ENCODE measurements around the gene CACNA1E.
A peak's percentile ranks its signal among the peaks of the same experiment; 100 is the strongest.

The CACNA1E gene

GRCh38 chr1:181551754-181552153 lies 68.4 kb downstream of the CACNA1E start:
- no peak for DNase-seq (ENCODE audit: insufficient read length, low spot score)
- no peak for FAIRE-seq
- no peak for TF ChIP-seq CTCF (IDR thresholded peaks at IDR 0.05; ENCODE audit: insufficient read depth, missing control alignments)

GRCh38 chr1:181554465-181554864 lies 71.1 kb downstream of the CACNA1E start:
- TF ChIP-seq CTCF (IDR thresholded peaks at IDR 0.05; ENCODE audit: insufficient read depth, missing control alignments): no peak
- no peak for DNase-seq (ENCODE audit: insufficient read length, low spot score)

GRCh38 chr1:181556631-181557030 lies 73.3 kb downstream of the CACNA1E start:
- no peak for DNase-seq (ENCODE audit: insufficient read length, low spot score)
- TF ChIP-seq CTCF (IDR thresholded peaks at IDR 0.05; ENCODE audit: insufficient read depth, missing control alignments): no peak
- FAIRE-seq: no peak

More at GRCh38 chr1:181554465-181554864, 71.1 kb downstream of the CACNA1E start:
- peak; percentile 16 for FAIRE-seq

GRCh38 chr1:181557313-181557712 lies 74.0 kb downstream of the CACNA1E start:
- FAIRE-seq (no peak), DNase-seq (ENCODE audit: insufficient read length, low spot score) (no peak)
- no peak for TF ChIP-seq CTCF (IDR thresholded peaks at IDR 0.05; ENCODE audit: insufficient read depth, missing control alignments)

GRCh38 chr1:181558416-181558815 lies 75.1 kb downstream of the CACNA1E start:
- DNase-seq (ENCODE audit: insufficient read length, low spot score) (no peak), FAIRE-seq (no peak)
- TF ChIP-seq CTCF (IDR thresholded peaks at IDR 0.05; ENCODE audit: insufficient read depth, missing control alignments): no peak

GRCh38 chr1:181559142-181559541 lies 75.8 kb downstream of the CACNA1E start:
- DNase-seq (ENCODE audit: insufficient read length, low spot score) (no peak), FAIRE-seq (no peak)
- TF ChIP-seq CTCF (IDR thresholded peaks at IDR 0.05; ENCODE audit: insufficient read depth, missing control alignments): no peak

- FAIRE-seq (no peak), DNase-seq (ENCODE audit: insufficient read length, low spot score) (no peak)
- TF ChIP-seq CTCF (IDR thresholded peaks at IDR 0.05; ENCODE audit: insufficient read depth, missing control alignments): no peak
Measured at GRCh38 chr1:181562395-181562794, 79.1 kb downstream of the CACNA1E start.
